ENCODE results near the gene LDB2.

The LDB2 gene

GRCh38 chr4:16598597-16599206 is 299.7 kb downstream of the LDB2 start:
- TF ChIP-seq, protein P1, sequence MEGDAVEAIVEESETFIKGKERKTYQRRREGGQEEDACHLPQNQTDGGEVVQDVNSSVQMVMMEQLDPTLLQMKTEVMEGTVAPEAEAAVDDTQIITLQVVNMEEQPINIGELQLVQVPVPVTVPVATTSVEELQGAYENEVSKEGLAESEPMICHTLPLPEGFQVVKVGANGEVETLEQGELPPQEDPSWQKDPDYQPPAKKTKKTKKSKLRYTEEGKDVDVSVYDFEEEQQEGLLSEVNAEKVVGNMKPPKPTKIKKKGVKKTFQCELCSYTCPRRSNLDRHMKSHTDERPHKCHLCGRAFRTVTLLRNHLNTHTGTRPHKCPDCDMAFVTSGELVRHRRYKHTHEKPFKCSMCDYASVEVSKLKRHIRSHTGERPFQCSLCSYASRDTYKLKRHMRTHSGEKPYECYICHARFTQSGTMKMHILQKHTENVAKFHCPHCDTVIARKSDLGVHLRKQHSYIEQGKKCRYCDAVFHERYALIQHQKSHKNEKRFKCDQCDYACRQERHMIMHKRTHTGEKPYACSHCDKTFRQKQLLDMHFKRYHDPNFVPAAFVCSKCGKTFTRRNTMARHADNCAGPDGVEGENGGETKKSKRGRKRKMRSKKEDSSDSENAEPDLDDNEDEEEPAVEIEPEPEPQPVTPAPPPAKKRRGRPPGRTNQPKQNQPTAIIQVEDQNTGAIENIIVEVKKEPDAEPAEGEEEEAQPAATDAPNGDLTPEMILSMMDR (conservative IDR thresholded peaks at IDR 0.05; ENCODE audit: low read depth, low read length) = no peak
- H3K4me3 ChIP-seq (ENCODE audit: low read length) = no peak overlapping the region
- DNase-seq (ENCODE audit: low read depth) = no peak

DNA sequence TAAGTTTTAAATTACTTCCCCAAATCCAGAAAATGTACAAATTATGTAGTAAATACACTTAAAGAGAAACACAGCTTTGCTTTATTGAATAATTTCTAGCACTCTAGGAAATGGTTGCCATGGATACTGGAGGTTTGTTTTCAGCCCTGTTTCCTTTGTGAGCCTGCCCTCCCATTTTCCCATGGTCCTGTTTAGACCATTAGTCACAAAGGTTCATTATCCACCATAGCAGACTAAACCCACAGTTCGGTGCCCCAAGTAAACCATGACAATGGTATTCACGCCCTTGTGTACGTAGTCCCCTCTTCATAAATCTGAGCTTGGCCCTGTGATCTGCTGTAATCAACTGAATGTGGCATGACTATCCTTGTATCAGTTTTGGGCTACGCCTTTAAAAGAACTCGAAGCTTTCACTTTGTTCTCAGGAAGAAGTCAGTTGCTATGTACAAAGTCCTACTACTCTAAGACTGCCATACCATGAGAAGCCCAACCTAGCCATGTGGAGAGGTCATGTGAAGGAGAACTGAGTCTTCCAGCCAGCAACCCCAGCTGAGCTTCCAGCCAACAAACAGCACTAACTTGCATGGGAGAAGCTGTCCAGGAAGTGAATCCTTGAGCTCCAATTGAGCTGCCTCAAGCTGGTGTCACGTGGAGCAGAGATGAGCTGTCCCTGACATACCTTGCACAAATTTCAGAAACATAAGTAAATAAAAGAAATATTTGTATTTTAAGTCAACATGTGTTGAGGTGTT is 300.4 kb downstream of the LDB2 start:
- TF ChIP-seq, protein P1 (conservative IDR thresholded peaks at IDR 0.05; ENCODE audit: low read depth, low read length) = no peak
- H3K4me3 ChIP-seq (ENCODE audit: low read length) = no peak overlapping the region
- DNase-seq (ENCODE audit: low read depth) = no peak

- no peak for DNase-seq (ENCODE audit: low read depth)
- TF ChIP-seq, protein P1 (conservative IDR thresholded peaks at IDR 0.05; ENCODE audit: low read depth, low read length) = no peak
- no peak overlapping the region for H3K4me3 ChIP-seq (ENCODE audit: low read length)
Measured at GRCh38 chr4:16597443-16597842, 301.0 kb downstream of the LDB2 start.

DNA sequence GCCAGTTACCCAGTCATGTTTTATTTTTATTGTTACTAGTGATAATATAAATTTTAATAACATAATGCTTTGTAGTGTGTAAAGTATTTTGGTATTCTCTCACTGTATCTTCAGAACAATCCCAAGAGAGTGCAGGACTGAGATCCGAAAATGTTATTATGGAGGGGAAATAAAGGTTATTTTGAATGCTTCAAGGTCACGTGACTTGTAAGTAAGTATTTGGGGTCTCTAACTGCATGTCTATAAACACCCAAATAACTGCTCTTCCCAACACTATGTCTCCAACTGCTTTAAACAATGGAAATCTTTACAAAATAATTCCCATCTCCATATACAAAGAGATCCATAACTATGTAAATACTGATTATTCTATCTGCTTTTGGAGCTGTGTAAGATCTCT is 302.2 kb downstream of the LDB2 start:
- TF ChIP-seq, protein P1 (conservative IDR thresholded peaks at IDR 0.05; ENCODE audit: low read depth, low read length) = no peak

DNA sequence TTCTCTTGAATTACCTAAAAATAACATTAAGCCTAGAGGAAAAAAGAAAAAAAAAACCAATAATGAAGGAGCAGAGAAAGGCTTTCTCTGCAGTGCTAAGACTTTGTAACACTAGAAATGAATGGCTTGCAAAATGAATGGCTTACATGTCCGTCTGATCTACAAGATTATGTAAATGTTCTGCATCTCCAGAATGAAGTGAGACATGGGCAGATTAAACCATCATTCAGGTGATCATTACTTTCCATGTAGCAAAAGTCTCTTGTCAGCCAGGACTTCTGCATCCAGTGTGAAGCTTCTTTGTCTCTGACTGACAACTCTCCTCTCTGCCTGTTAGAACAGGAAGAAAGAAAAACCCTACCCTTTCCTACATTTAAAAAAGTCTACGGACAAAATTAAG is 304.3 kb downstream of the LDB2 start:
- TF ChIP-seq, protein P1 (conservative IDR thresholded peaks at IDR 0.05; ENCODE audit: low read depth, low read length) = no peak
- no peak overlapping the region for H3K4me3 ChIP-seq (ENCODE audit: low read length)
- no peak for DNase-seq (ENCODE audit: low read depth)

More for the DNA sequence above, 302.2 kb downstream of the LDB2 start:
- no peak overlapping the region for H3K4me3 ChIP-seq (ENCODE audit: low read length)
- no peak for DNase-seq (ENCODE audit: low read depth)

GRCh38 chr4:16593386-16593785 is 305.1 kb downstream of the LDB2 start:
- no peak for DNase-seq (ENCODE audit: low read depth)
- H3K4me3 ChIP-seq (ENCODE audit: low read length) = no peak overlapping the region
- TF ChIP-seq, protein P1 (conservative IDR thresholded peaks at IDR 0.05; ENCODE audit: low read depth, low read length) = no peak
